Prostate gland (tissue), 2 donors: ENCODE data around the gene MYZAP.
A peak's percentile ranks its signal among the peaks of the same experiment; 100 is the strongest.

ENCODE experiments used
- POLR2A ChIP-seq: fragments of 450-650 bp; IDR thresholded peaks from one replicate; pipeline ENCODE4 v1.6.1; 2016; ENCODE audit warnings: antibody characterized with exemption, mild to moderate bottlenecking
- POLR2AphosphoS5 ChIP-seq: sonication (generic); formaldehyde crosslinking; IDR thresholded peaks from one replicate; pipeline ENCODE4 v1.6.1; 2017; ENCODE audit warnings: antibody characterized with exemption
- TF ChIP-seq, protein P1 (sequence below), 4 experiments: fragments of 200-600 bp in 2 of 4; fragments of 450-650 bp in 2 of 4; sonication (generic) in 2 of 4; IDR thresholded peaks; 1 replicate in 3 of 4; 2 replicates in 1 of 4; pipeline ENCODE4 v1.5.1; 2016 to 2019; ENCODE audit warnings: antibody characterized with exemption in 4 of 4, mild to moderate bottlenecking in 2 of 4, moderate library complexity in 2 of 4

DNA sequence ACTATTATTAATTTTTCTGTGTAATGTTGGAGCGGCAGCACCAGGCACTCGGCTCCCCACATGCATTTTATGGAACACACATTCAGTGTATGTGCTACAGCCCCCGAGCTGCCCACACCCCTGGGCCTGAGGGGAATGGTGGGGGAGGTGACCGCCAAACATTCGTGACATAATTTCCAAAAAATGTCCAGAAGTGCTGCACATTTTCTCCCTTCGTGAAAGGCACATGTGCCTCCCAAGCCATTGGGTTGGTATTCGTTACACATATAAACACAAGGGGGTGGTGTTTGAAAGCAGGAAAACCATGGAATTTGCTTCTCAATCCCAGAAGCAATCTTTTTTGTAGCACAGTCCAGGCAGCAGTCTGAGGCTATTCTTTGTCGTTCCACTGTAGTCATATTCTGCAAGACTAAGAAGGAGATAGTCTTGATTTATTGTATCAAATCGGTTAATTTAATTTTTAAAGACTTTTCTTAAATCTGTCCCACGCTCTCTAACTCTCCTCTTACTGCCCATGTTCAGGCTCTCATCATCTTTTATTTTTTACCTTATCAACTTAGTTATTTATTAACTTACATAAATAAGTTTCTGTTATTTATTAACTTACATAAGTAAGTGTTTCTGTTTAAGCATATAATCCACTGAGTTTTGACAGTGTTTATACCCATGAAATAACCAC lies 75.6 kb downstream of the MYZAP start:
- TF ChIP-seq, protein P1, sequence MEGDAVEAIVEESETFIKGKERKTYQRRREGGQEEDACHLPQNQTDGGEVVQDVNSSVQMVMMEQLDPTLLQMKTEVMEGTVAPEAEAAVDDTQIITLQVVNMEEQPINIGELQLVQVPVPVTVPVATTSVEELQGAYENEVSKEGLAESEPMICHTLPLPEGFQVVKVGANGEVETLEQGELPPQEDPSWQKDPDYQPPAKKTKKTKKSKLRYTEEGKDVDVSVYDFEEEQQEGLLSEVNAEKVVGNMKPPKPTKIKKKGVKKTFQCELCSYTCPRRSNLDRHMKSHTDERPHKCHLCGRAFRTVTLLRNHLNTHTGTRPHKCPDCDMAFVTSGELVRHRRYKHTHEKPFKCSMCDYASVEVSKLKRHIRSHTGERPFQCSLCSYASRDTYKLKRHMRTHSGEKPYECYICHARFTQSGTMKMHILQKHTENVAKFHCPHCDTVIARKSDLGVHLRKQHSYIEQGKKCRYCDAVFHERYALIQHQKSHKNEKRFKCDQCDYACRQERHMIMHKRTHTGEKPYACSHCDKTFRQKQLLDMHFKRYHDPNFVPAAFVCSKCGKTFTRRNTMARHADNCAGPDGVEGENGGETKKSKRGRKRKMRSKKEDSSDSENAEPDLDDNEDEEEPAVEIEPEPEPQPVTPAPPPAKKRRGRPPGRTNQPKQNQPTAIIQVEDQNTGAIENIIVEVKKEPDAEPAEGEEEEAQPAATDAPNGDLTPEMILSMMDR (IDR thresholded peaks at IDR 0.05): peak in 3 of 4 experiments; percentile 39 to 59 (median 51)
- peak; percentile 57 for TF ChIP-seq POLR2AphosphoS5
- no peak for TF ChIP-seq POLR2A
